ENCODE measurements around the gene TBL2.

Gene TBL2

GRCh38 chr7:73557397-73558257 lies 20.8 kb downstream of the TBL2 start, which contains the start of gene BCL7B:
Gene BCL7B (minus strand): TSS chr7:73557690. CDS start chr7:73557578, 112 bp downstream.
- H3K4me2 ChIP-seq (ENCODE audit: insufficient read depth, low read length), result peak within 1 kb of the TSS; percentile 86
- peak within 1 kb of the TSS; percentile 89 to 91 for H3K4me3 ChIP-seq (ENCODE audit: low read depth in 1 of 2, low read length in 2 of 2)
- TF ChIP-seq CTCF (IDR thresholded peaks at IDR 0.05; ENCODE audit: borderline replicate concordance, extremely low read depth, low read length, poor library complexity, severe bottlenecking), result no peak
- TF ChIP-seq EZH2 (IDR thresholded peaks at IDR 0.05; ENCODE audit: borderline replicate concordance, low read depth, low read length, severe bottlenecking), result no peak
- no peaks in the 10 kb centered on the region for H3K9me3 ChIP-seq (ENCODE audit: insufficient read depth, low read length, severe bottlenecking)
- H3K36me3 ChIP-seq (ENCODE audit: insufficient read depth, low read length), result peaks cover 27% of the 10 kb centered on the region
- peak within 1 kb of the TSS; percentile 100 for H3K9ac ChIP-seq (ENCODE audit: low read depth, low read length)
- peaks cover 47% of the 10 kb centered on the region for H3K79me2 ChIP-seq (ENCODE audit: insufficient read depth, low read length)
- H4K20me1 ChIP-seq (ENCODE audit: insufficient read depth, low read length), result peaks cover 40% of the 10 kb centered on the region
- peaks cover 37% of the 10 kb centered on the region for H3K4me1 ChIP-seq (ENCODE audit: insufficient read depth, low read length)
- DNase-seq (peak; percentile 78), ATAC-seq (ENCODE audit: insufficient read depth, low read depth) (peak; percentile 43)
- no peaks in the 10 kb centered on the region for H3K27me3 ChIP-seq (ENCODE audit: insufficient read depth, low read length, poor library complexity)
- peak within 1 kb of the TSS; percentile 98 for H3K27ac ChIP-seq (ENCODE audit: low read length)
- H2AFZ ChIP-seq (ENCODE audit: low read depth, low read length), result peak within 1 kb of the TSS; percentile 99

DNA sequence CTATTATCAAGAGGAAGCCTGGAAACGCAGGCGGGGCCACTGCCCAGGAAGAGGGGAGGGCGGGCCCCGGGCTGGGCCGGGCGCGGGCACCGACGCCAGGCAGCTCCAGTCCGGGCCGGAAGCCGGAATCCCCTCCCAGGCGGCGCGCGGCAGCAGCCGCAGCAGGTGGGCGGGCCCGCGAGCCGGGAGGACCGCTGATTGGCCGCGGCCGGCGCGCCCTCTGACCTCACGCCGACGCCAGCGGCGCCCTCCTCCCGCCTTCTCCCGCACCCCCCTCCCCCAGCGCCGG lies 21.3 kb downstream of the TBL2 start:
- Histone ChIP-seq H3K79me2 (ENCODE audit: insufficient read depth, low read length) (peaks cover 53% of the 10 kb centered on the region), H3K36me3 (ENCODE audit: insufficient read depth, low read length) (peaks cover 33% of the 10 kb centered on the region), H3K9ac (ENCODE audit: low read depth, low read length) (peak overlapping the region; percentile 100), H3K27me3 (ENCODE audit: insufficient read depth, low read length, poor library complexity) (no peaks in the 10 kb centered on the region), H2AFZ (ENCODE audit: low read depth, low read length) (peak overlapping the region; percentile 99), H4K20me1 (ENCODE audit: insufficient read depth, low read length) (peaks cover 45% of the 10 kb centered on the region), H3K4me2 (ENCODE audit: insufficient read depth, low read length) (peak overlapping the region; percentile 86), H3K4me1 (ENCODE audit: insufficient read depth, low read length) (peaks cover 39% of the 10 kb centered on the region), H3K27ac (ENCODE audit: low read length) (peak overlapping the region; percentile 98), H3K4me3 (ENCODE audit: low read depth in 1 of 2, low read length in 2 of 2) (peak overlapping the region; percentile 89 to 91), H3K9me3 (ENCODE audit: insufficient read depth, low read length, severe bottlenecking) (no peaks in the 10 kb centered on the region)
- DNase-seq (peak; percentile 94), ATAC-seq (ENCODE audit: insufficient read depth, low read depth) (peak; percentile 95)
- no peak for TF ChIP-seq CTCF (IDR thresholded peaks at IDR 0.05; ENCODE audit: borderline replicate concordance, extremely low read depth, low read length, poor library complexity, severe bottlenecking)
- no peak for TF ChIP-seq EZH2 (IDR thresholded peaks at IDR 0.05; ENCODE audit: borderline replicate concordance, low read depth, low read length, severe bottlenecking)

DNA sequence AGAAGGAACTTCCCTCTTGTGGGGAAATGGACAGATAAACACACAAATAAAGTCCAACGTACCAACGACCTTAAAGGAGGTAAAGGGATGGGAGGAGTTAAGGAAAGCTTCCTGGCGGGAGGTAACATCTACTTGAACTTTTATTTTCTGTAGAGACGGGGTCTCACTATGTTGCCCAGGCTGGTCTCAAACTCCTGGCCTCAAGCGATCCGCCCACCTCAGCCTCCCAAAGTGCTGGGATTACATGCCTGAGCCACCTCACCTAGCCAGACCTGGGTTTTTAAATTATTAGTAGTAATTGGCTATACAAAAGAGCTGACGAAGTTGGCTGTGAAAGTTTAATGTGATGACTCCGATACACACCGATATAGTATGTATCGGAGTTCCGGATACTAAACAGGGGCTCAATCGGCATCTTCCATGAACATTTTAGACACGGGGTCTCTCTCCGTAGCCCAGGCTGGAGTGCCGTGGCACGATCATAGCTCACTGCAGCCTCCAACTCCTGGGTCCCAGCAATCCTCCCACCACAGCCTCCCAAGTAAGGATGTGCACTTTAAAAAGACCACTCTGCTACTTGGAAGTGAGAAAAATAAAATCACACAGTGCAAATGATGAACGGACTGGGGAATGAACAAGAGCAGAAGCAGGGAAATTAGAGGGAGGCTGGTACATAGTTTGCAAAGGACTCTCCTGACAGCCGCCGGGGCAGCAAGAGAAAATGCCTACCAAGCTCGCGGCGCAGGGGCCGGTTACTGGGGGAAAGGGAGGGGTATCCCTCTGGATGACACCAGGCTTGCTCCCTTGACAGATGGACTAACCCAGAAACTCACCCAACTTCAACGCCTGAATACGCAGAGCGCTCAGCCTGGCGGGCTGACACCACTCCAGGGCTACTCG lies 21.9 kb downstream of the TBL2 start:
- H3K9me3 ChIP-seq (ENCODE audit: insufficient read depth, low read length, severe bottlenecking), result no peaks in the 10 kb centered on the region
- peaks cover 39% of the 10 kb centered on the region for H3K36me3 ChIP-seq (ENCODE audit: insufficient read depth, low read length)
- peaks cover 59% of the 10 kb centered on the region for H3K79me2 ChIP-seq (ENCODE audit: insufficient read depth, low read length)
- peaks cover 39% of the 10 kb centered on the region for H3K4me1 ChIP-seq (ENCODE audit: insufficient read depth, low read length)
- peak overlapping the region; percentile 72 for H2AFZ ChIP-seq (ENCODE audit: low read depth, low read length)
- TF ChIP-seq EZH2 (IDR thresholded peaks at IDR 0.05; ENCODE audit: borderline replicate concordance, low read depth, low read length, severe bottlenecking), result no peak
- no peak for TF ChIP-seq CTCF (IDR thresholded peaks at IDR 0.05; ENCODE audit: borderline replicate concordance, extremely low read depth, low read length, poor library complexity, severe bottlenecking)
- ATAC-seq (ENCODE audit: insufficient read depth, low read depth) (no peak), DNase-seq (no peak)
- no peaks in the 10 kb centered on the region for H3K27me3 ChIP-seq (ENCODE audit: insufficient read depth, low read length, poor library complexity)
- peak overlapping the region; percentile 86 for H3K4me2 ChIP-seq (ENCODE audit: insufficient read depth, low read length)
- H3K4me3 ChIP-seq (ENCODE audit: low read depth in 1 of 2, low read length in 2 of 2), result peak overlapping the region; percentile 89 to 91
- H4K20me1 ChIP-seq (ENCODE audit: insufficient read depth, low read length), result peaks cover 46% of the 10 kb centered on the region
- peak overlapping the region; percentile 70 for H3K27ac ChIP-seq (ENCODE audit: low read length)
- H3K9ac ChIP-seq (ENCODE audit: low read depth, low read length), result peak overlapping the region; percentile 100

All from DND-41 (cell line).